RWPE1 (cell line): ENCODE results near the gene CHMP1A.
A peak's percentile ranks its signal among the peaks of the same experiment; 100 is the strongest.
"Not testable (repeated sequence)": the region's sequence is repeated elsewhere in the genome, so short reads cannot be mapped to it uniquely, and the experiment has no call there.

Source experiments
- CTCF ChIA-PET: fragments of 350-600 bp; sonication (Branson Sonifier 250); formaldehyde crosslinking; extraction: SDS; loops from one replicate; lab custom pipeline; 2021; lab: Yijun Ruan, JAX
- POLR2A ChIA-PET: fragments of 400-600 bp; formaldehyde crosslinking; extraction: SDS; loops from one replicate; lab custom pipeline; 2020; ENCODE audit warnings: antibody characterized with exemption; ENCODE audit not compliant: low non-redundant PET; lab: Yijun Ruan, JAX
- DNase-seq: peaks from one replicate; pipeline ENCODE4 v3.0.0; 2012; ENCODE audit warnings: low spot score
- H3K27ac ChIP-seq: fragments of 450-650 bp; 2 replicates; pipeline ENCODE4 v1.5.1; 2017
- TF ChIP-seq, protein P1 (sequence below): fragments of 450-650 bp; conservative IDR thresholded peaks from 2 replicates; pipeline ENCODE4 v1.5.1; 2017; ENCODE audit warnings: low read depth, mild to moderate bottlenecking

Gene CHMP1A

GRCh38 chr16:89691986-89692569 is 34.6 kb upstream of the CHMP1A start:
- H3K27ac ChIP-seq = no peak overlapping the region
- ChIA-PET POLR2A (no interaction called here), CTCF (interaction anchor here (0.7 kb wide), 1 partner anchor 8 kb away, joined by 4 read pairs; no protein-coding TSS in a partner anchor)

DNA sequence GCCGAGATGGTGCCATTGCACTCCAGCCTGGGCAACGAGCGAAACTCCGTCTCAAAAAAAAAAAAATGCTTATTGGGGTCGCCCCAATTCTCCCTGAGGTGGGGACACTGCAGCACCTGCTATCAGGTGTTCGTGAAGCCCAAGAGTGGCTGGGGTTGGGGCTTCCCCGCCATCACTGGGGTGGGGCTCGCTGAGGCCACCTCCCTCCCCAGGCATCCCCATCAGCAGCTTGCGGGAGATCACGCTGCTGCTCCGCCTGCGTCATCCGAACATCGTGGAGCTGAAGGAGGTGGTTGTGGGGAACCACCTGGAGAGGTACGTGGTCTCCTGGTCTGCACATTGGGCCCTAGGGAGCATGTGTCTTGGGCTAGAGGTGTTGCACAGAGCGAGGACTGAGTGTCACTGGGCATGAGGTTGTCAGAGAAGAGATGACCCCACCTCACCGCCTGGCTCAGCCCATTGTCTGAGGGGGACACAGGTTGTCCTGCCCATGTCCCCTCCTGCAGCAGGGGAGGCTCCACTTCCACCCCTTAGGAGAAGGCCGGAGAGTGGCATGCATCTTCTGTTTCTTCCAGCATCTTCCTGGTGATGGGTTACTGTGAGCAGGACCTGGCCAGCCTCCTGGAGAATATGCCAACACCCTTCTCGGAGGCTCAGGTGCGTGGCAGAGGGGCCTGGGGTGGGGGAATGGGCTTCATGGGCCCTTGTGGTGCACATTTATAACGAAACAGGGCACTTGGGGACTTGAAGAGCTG is 33.9 kb upstream of the CHMP1A start:
- DNase-seq = no peak
- ChIA-PET CTCF (interaction anchor here (0.7 kb wide), 1 partner anchor 8 kb away, joined by 4 read pairs; no protein-coding TSS in a partner anchor), POLR2A (no interaction called here)
- TF ChIP-seq, protein P1, sequence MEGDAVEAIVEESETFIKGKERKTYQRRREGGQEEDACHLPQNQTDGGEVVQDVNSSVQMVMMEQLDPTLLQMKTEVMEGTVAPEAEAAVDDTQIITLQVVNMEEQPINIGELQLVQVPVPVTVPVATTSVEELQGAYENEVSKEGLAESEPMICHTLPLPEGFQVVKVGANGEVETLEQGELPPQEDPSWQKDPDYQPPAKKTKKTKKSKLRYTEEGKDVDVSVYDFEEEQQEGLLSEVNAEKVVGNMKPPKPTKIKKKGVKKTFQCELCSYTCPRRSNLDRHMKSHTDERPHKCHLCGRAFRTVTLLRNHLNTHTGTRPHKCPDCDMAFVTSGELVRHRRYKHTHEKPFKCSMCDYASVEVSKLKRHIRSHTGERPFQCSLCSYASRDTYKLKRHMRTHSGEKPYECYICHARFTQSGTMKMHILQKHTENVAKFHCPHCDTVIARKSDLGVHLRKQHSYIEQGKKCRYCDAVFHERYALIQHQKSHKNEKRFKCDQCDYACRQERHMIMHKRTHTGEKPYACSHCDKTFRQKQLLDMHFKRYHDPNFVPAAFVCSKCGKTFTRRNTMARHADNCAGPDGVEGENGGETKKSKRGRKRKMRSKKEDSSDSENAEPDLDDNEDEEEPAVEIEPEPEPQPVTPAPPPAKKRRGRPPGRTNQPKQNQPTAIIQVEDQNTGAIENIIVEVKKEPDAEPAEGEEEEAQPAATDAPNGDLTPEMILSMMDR = no peak
- H3K27ac ChIP-seq = no peak overlapping the region

More at GRCh38 chr16:89691986-89692569, 34.6 kb upstream of the CHMP1A start:
- no peak for DNase-seq
- TF ChIP-seq, protein P1 = no peak

DNA sequence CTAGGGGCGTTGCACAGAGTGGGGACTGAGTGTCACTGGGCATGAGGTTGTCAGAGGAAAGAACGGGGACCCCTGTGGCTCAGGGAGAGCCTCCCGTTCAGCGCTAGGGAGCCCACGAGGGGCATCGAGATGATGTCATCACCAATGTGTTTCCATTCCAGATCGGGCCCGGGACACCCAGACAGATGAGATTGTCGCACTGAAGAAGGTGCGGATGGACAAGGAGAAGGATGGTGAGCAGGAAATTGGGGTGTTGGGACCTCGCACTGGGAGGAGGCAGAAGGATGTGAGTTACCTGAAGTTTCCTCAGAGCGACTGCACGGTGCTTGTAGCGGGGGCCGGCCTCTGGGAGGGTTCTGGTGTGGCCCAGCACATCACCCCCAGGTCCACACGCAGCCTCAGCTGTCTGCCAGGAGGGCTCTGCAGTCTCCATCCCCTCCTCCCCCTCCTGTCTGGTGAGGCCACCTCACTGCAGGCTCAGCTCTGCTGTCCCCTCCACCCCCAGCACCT is 32.9 kb upstream of the CHMP1A start:
- POLR2A ChIA-PET = no interaction called here
- DNase-seq = no peak
- TF ChIP-seq, protein P1 = no peak
- CTCF ChIA-PET = no interaction called here
- no peak overlapping the region for H3K27ac ChIP-seq

DNA sequence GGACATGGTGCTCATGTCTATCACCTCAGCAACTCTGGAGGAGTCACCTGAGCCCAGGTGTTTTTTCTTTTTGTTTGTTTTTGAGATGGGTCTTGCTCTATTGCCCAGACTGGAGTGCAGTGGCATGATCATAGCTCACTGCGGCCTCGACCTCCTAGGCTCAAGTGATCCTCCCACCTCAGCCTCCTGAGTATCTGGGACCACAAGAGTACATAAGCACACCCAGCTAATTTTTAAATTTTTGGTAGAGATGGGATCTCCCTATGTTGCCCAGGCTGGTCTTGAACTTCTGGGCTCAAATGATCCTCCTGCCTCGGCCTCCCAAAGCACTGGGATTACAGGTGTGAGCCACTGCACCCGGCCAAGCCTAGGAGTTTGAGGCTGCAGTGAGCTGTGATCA is 32.1 kb upstream of the CHMP1A start:
- H3K27ac ChIP-seq, DNase-seq, CTCF ChIA-PET: not testable (repeated sequence)

GRCh38 chr16:89689142-89689541 is 31.6 kb upstream of the CHMP1A start:
- DNase-seq = no peak
- peak overlapping the region; percentile 92 for H3K27ac ChIP-seq
- POLR2A ChIA-PET = interaction anchor here (0.9 kb wide), 1 partner anchor 9 kb away, joined by 3 read pairs; no protein-coding TSS in a partner anchor
- TF ChIP-seq, protein P1 = no peak
- CTCF ChIA-PET = no interaction called here

More for the DNA sequence above, 32.1 kb upstream of the CHMP1A start:
- POLR2A ChIA-PET = not testable (repeated sequence)

DNA sequence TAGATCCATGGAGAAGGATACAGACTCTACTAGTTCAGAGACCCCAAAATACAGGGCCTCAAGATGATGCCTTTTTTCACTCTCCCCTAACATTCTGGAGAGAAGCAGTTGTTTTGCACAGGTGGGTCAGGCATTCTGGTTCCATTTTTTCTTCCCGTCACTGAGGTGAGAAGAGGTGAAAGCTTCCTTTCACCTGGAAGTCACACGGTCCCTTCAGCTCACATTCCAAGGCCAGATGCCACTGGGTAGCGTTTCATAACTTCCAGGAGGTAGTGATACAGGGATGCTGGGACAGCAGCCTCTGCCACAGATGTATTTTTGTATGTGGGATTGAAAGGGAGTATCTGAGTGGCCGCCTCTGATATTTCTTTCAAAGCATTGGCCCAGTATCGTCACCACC is 30.9 kb upstream of the CHMP1A start:
- DNase-seq = no peak
- ChIA-PET CTCF (no interaction called here), POLR2A (interaction anchor here (0.9 kb wide), 1 partner anchor 10 kb away, joined by 3 read pairs; no protein-coding TSS in a partner anchor)
- peak overlapping the region; percentile 92 for H3K27ac ChIP-seq
- TF ChIP-seq, protein P1 = no peak
